ENCODE data around the gene SH3PXD2B. TPM values are rescaled to one million over a fixed set of nuclear protein-coding genes. Genes with fewer than 3 reads are reported as not detected.

The SH3PXD2B gene
- total RNA-seq, 1 donor from 2014 or later, result 74.1 TPM

DNA sequence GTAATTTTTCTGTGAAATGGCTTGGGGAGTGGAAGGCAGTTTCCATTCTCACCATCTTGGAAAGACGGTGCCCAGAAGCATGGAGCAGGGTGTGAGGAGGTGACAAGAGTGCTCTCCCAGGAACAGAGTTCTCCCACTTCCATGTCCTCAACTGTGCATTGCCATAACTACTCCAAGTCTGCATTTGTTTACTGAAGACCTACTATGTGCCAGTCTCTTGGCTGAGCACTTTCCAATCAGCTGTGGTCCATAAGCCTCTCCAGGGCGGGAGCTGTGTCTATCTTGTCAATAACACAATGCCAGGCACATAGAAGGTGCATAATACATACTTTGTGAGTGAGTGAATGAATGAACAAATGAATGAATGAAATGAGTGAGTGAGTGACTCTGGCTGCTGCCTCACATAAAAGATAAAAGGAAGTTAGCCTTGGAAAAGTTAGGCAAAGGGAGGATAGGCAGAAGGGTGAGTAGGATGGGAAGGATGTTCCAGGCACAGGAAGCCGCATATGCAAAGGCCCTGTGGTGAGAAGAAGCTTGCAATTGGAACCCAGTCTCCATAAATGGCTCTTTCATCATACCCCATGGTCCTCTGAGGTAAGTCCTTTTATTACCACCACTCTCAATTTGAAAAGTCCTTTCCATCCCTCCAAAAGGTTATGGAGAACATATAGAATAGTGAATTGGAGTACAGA, 31.3 kb upstream of the SH3PXD2B start:
- Mint-ChIP-seq H3K4me1 (ENCODE audit: unreplicated experiment) (peaks cover 13% of the 10 kb centered on the region), H3K36me3 (ENCODE audit: low read depth, unreplicated experiment) (peaks cover 3% of the 10 kb centered on the region), H3K27me3 (ENCODE audit: unreplicated experiment) (peaks cover 8% of the 10 kb centered on the region), H3K9me3 (ENCODE audit: unreplicated experiment) (no peaks in the 10 kb centered on the region), H3K4me3 (ENCODE audit: unreplicated experiment) (no peak overlapping the region), H3K27ac (ENCODE audit: unreplicated experiment) (peak overlapping the region; percentile 64)
- TF ChIP-seq, protein P1, sequence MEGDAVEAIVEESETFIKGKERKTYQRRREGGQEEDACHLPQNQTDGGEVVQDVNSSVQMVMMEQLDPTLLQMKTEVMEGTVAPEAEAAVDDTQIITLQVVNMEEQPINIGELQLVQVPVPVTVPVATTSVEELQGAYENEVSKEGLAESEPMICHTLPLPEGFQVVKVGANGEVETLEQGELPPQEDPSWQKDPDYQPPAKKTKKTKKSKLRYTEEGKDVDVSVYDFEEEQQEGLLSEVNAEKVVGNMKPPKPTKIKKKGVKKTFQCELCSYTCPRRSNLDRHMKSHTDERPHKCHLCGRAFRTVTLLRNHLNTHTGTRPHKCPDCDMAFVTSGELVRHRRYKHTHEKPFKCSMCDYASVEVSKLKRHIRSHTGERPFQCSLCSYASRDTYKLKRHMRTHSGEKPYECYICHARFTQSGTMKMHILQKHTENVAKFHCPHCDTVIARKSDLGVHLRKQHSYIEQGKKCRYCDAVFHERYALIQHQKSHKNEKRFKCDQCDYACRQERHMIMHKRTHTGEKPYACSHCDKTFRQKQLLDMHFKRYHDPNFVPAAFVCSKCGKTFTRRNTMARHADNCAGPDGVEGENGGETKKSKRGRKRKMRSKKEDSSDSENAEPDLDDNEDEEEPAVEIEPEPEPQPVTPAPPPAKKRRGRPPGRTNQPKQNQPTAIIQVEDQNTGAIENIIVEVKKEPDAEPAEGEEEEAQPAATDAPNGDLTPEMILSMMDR (IDR thresholded peaks at IDR 0.05; ENCODE audit: unreplicated experiment), result no peak
- no peak for DNase-seq (ENCODE audit: low spot score)

DNA sequence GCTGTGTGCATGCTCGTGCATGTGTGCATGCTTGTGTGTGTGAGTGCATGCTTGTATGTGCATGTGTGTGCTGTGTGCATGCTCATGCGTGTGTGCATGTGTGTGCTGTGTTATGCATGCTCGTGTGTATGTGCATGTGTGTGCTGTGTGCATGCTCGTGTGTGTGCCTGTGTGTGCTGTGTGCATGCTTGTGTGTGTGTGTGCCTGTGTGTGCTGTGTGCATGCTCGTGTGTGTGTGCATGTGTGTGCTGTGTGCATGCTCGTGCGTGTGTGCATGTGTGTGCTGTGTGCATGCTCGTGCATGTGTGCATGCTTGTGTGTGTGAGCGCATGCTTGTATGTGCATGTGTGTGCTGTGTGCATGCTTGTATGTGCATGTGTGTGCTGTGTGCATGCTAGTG, 30.3 kb upstream of the SH3PXD2B start:
- Mint-ChIP-seq H3K9me3 (ENCODE audit: unreplicated experiment) (no peaks in the 10 kb centered on the region), H3K4me1 (ENCODE audit: unreplicated experiment) (peaks cover 13% of the 10 kb centered on the region), H3K4me3 (ENCODE audit: unreplicated experiment) (no peak overlapping the region), H3K27me3 (ENCODE audit: unreplicated experiment) (peaks cover 10% of the 10 kb centered on the region), H3K27ac (ENCODE audit: unreplicated experiment) (no peak overlapping the region), H3K36me3 (ENCODE audit: low read depth, unreplicated experiment) (peaks cover 3% of the 10 kb centered on the region)
- TF ChIP-seq, protein P1 (IDR thresholded peaks at IDR 0.05; ENCODE audit: unreplicated experiment), result no peak
- no peak for DNase-seq (ENCODE audit: low spot score)

DNA sequence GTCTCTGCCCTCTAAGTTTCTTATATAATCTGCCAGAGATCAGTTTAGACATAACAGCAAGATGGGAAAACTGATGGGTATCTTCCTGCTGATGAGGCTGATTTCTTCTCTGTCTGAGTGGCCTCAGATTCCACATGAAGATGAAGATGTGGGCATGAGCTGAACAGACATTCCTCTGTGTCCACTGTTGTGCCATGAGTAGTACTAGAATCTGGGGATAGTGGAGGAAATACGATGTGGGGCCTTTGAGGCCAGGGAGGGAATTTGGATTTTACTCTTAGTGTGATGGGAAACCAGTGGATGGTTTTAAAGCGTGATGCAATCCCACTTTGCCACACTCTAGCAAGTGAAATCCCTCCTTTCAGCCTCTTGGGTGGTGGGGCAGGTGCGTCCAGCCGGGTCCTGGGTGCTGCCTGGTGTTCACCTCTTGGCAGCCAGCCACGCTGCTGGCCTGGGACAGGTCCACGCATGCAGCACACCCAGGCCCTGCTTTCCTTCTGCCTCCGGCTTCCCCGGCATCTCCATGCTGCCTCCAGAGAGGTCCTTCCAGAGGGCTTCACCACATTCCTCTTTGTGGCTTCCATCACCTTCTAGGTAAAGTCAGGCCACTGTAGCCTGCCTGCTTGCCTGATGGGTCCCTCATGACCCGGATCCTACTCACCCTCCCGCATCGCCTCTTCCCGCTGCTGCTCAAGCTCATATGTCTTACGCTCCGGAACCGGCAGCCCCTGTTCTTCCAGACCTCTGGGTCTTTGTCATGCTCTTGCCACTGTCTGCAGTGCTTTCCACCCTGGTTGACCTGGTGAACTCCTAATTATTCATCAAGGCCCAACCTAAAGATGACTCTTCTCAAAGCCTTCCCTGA, 28.1 kb upstream of the SH3PXD2B start:
- peaks cover 2% of the 10 kb centered on the region for H3K27me3 Mint-ChIP-seq (ENCODE audit: unreplicated experiment)
- H3K4me3 Mint-ChIP-seq (ENCODE audit: unreplicated experiment), result no peak overlapping the region
- H3K4me1 Mint-ChIP-seq (ENCODE audit: unreplicated experiment), result no peaks in the 10 kb centered on the region
- DNase-seq (ENCODE audit: low spot score), result no peak
- H3K36me3 Mint-ChIP-seq (ENCODE audit: low read depth, unreplicated experiment), result peaks cover 3% of the 10 kb centered on the region
- H3K9me3 Mint-ChIP-seq (ENCODE audit: unreplicated experiment), result no peaks in the 10 kb centered on the region
- H3K27ac Mint-ChIP-seq (ENCODE audit: unreplicated experiment), result no peak overlapping the region
- TF ChIP-seq, protein P1 (IDR thresholded peaks at IDR 0.05; ENCODE audit: unreplicated experiment), result no peak

DNA sequence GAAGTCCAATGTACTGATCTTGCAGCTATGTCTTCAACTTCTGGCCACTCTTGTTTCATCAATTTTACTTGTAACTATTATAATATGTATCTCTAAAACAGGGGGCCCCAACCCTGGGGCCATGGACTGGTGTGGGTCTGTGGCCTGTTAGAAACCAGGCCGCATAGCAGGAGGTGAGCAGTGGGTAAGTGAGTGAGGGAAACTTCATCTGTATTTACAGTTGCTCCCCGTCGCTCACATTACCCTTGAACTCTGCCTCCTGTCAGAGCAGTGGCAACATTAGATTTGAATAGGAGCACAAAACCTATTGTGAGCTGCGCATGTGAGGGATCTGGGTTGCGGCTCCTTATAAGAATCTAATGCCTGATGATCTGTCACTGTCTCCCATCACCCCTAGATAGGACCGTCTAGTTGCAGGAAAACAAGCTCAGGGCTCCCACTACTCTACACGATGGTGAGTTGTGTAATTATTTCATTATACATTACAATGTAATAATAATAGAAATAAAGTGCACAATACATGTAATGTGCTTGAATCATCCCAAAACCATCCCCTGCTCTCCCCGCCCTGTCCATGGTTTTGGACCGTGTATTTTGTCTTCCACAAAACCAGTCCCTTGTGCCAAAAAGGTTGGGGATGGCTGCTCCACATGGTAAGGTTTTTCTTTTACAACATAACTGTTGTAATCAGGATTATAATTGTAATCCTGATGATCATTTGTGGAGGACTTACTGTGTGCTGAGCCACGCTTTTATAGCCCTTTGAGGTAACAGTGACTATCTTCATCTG, 26.9 kb upstream of the SH3PXD2B start:
- H3K9me3 Mint-ChIP-seq (ENCODE audit: unreplicated experiment), result no peaks in the 10 kb centered on the region
- no peaks in the 10 kb centered on the region for H3K4me1 Mint-ChIP-seq (ENCODE audit: unreplicated experiment)
- no peak for DNase-seq (ENCODE audit: low spot score)
- H3K4me3 Mint-ChIP-seq (ENCODE audit: unreplicated experiment), result no peak overlapping the region
- peaks cover 2% of the 10 kb centered on the region for H3K27me3 Mint-ChIP-seq (ENCODE audit: unreplicated experiment)
- no peak overlapping the region for H3K27ac Mint-ChIP-seq (ENCODE audit: unreplicated experiment)
- TF ChIP-seq, protein P1 (IDR thresholded peaks at IDR 0.05; ENCODE audit: unreplicated experiment), result no peak
- peaks cover 3% of the 10 kb centered on the region for H3K36me3 Mint-ChIP-seq (ENCODE audit: low read depth, unreplicated experiment)

Measured in endothelial cell (in vitro differentiated cells).